ENCODE data around the gene ATXN7L2. TPM values are rescaled to one million over a fixed set of nuclear protein-coding genes. Genes with fewer than 3 reads are reported as not detected.
A peak's percentile ranks its signal among the peaks of the same experiment; 100 is the strongest.

The ATXN7L2 gene
- total and polyA plus RNA-seq, 8 donors: 4.7 to 11.7 (median 8.1) TPM

DNA sequence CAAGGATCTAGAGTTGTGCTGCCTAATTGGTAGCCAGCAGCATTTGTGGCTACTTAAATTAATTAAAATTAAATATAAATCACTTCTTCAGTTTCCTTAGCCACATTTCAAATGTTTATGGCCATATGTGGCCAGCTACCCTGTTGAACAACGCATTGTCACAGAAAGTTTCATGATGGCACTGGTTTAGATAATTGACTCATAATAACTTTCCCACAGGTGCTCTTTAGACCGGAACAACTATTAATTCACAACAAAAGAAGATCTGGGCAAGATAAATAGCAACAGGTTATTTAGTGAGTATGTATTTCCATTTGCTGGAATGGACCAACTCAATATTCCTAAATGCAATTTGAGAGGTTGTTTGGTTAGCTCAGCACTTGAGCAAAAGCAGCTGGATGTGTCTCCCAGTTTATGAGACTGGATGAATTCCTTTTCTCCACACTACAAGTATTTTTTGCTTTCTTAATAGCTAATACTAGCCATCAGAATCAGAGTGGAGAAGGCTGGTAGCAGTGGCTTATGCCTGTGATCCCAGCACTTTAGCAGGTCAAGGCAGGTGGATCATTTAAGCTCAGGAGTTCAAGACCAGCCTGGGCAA lies 29.5 kb downstream of the ATXN7L2 start:
- Histone ChIP-seq H3K27ac (no peak overlapping the region), H3K9me3 (no peaks in the 10 kb centered on the region), H3K4me3 (no peak overlapping the region), H3K27me3 (peaks cover 0 to 12% of the 10 kb centered on the region in 2 donors), H3K36me3 (no peaks in the 10 kb centered on the region), H3K4me1 (peaks cover 0 to 14% of the 10 kb centered on the region in 2 donors)
- TF ChIP-seq, protein P1, sequence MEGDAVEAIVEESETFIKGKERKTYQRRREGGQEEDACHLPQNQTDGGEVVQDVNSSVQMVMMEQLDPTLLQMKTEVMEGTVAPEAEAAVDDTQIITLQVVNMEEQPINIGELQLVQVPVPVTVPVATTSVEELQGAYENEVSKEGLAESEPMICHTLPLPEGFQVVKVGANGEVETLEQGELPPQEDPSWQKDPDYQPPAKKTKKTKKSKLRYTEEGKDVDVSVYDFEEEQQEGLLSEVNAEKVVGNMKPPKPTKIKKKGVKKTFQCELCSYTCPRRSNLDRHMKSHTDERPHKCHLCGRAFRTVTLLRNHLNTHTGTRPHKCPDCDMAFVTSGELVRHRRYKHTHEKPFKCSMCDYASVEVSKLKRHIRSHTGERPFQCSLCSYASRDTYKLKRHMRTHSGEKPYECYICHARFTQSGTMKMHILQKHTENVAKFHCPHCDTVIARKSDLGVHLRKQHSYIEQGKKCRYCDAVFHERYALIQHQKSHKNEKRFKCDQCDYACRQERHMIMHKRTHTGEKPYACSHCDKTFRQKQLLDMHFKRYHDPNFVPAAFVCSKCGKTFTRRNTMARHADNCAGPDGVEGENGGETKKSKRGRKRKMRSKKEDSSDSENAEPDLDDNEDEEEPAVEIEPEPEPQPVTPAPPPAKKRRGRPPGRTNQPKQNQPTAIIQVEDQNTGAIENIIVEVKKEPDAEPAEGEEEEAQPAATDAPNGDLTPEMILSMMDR (IDR thresholded peaks at IDR 0.05): no peak
- intact Hi-C loops (cut with DNase I): no loop called here
- DNase-seq (no peak), ATAC-seq (no peak)

DNA sequence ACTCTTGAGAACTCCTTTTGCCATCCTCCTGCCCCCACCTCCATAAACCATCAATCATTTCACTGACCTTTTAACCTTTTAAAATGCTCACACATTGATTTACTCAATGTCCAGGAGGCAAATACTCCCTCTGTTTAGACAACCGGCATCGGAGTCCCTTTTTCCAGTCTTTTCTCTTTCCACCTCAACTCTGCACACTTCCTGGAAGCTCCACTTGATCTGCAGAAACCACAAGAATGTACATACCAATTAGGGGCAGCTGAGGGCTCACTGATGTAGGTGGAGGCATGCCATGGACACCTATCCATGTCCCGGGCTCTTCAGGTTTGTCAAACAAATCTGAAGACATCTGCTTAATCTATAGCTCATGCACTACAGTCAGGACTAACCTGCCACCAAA lies 31.1 kb downstream of the ATXN7L2 start:
- Histone ChIP-seq H3K27me3 (peaks cover 0 to 2% of the 10 kb centered on the region in 2 donors), H3K36me3 (no peaks in the 10 kb centered on the region), H3K27ac (no peak overlapping the region), H3K4me1 (peaks cover 0 to 6% of the 10 kb centered on the region in 2 donors), H3K9me3 (no peaks in the 10 kb centered on the region), H3K4me3 (no peak overlapping the region)
- ATAC-seq: peak; percentile 20
- intact Hi-C loops (cut with DNase I): no loop called here
- no peak for DNase-seq
- TF ChIP-seq, protein P1 (IDR thresholded peaks at IDR 0.05): no peak

DNA sequence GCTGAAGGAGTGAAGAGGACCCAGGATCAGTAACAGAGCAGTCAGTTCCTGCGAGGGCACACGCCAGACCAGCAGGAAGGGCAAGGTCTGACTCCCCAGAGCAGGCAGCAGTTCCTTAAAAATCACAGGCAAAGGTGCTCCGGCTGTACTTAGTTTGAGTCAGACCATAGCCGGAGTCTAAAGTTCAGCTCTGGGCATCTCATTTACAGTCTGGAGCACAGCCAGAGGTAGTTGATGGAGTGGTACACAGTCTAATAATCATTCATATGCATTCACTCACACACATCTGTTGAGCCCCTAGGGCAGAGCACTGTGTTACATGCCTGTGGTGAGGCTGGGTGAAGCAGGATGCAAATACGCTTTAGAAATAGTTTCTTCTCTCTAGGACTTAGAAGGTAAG lies 33.2 kb downstream of the ATXN7L2 start:
- H3K27ac ChIP-seq: no peak overlapping the region
- no peaks in the 10 kb centered on the region for H3K9me3 ChIP-seq
- no peak overlapping the region for H3K4me3 ChIP-seq
- H3K36me3 ChIP-seq: no peaks in the 10 kb centered on the region
- intact Hi-C loops (cut with DNase I): no loop called here
- TF ChIP-seq, protein P1 (IDR thresholded peaks at IDR 0.05): no peak
- DNase-seq (no peak), ATAC-seq (no peak)
- no peaks in the 10 kb centered on the region for H3K27me3 ChIP-seq
- H3K4me1 ChIP-seq: no peaks in the 10 kb centered on the region

DNA sequence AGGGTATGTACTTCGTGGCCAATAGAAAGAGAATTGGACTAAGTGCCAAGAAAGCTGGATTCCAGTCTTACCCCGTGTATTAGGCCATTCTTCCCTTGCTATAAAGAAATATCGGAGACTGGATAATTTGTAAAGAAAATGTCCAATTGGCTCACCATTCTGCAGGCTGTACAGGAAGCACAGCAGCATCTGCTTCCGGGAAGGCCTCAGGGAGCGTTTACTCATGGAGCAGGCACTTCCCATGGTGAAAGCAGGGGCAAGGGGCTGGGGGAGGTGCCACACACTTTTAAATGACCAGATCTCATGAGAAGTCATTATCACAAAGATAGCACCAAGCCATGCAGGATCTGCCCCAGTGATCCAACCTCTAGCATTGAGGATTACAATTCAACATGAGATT lies 33.6 kb downstream of the ATXN7L2 start:
- ATAC-seq (no peak), DNase-seq (no peak)
- TF ChIP-seq, protein P1 (IDR thresholded peaks at IDR 0.05): no peak
- Histone ChIP-seq H3K4me1 (no peaks in the 10 kb centered on the region), H3K27ac (no peak overlapping the region), H3K9me3 (no peaks in the 10 kb centered on the region), H3K4me3 (no peak overlapping the region), H3K36me3 (no peaks in the 10 kb centered on the region), H3K27me3 (no peaks in the 10 kb centered on the region)
- intact Hi-C loops (cut with DNase I): no loop called here

DNA sequence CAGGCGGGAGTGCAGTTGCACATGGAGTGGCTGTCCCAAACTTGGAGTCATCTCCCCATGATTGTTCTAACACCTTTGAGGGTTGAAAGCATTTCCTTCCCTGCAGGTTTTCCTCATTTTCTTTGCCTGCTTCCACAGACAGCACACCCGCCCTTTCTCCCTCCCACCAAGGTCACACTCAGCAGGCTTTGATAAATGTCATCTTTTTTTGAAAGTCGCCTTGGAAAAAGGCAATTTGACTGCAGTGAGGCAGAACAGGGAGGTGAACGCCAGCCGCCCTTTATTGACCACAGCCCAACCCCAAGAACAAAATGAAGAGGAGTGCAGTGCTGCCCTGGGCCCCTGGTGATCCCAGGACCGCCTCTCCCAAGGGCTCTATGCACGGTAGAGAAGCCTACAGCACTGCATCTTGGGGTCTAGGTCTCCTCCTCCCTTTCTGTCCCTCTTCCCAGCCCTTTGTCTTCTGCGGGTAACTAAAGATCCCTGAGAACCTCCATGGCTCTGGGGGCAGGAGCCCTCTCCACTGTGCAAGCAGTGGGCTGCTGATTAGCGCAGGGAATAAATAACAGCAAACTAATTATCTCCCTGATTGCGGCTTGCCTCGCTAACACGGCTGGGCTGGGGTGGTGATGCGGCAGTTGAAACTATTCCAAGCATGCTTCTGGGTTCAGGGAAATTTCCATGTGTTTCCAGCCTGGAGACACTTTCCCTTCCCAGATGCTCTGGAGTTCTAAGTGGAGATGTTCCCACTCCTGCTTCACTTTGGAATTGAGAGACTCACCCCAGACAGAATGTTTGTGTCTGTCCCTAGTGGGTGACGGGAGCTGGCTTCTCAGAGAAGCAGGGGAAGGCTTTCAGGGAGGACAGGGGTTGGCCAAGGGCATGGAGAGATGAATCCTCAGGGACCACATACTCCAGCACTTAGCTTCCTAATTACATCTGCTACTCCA lies 37.6 kb downstream of the ATXN7L2 start:
- TF ChIP-seq, protein P1 (IDR thresholded peaks at IDR 0.05): no peak
- H3K4me3 ChIP-seq: no peak overlapping the region
- DNase-seq (no peak), ATAC-seq (no peak)
- H3K27me3 ChIP-seq: no peaks in the 10 kb centered on the region
- H3K4me1 ChIP-seq: no peaks in the 10 kb centered on the region
- no peaks in the 10 kb centered on the region for H3K9me3 ChIP-seq
- H3K36me3 ChIP-seq: no peaks in the 10 kb centered on the region
- no peak overlapping the region for H3K27ac ChIP-seq
- intact Hi-C loops (cut with DNase I): no loop called here
